MM.1S (cell line): ENCODE measurements around the gene MAST3.

Experiments
- DNase-seq: peaks from one replicate; pipeline ENCODE4 v3.0.0-alpha.2; 2015
- H2AFZ ChIP-seq: fragments of 300-600 bp; sonication (generic); 2 replicates; pipeline ENCODE4 v1.6.0; 2016; ENCODE audit warnings: antibody characterized with exemption, low read length
- H3F3A ChIP-seq: fragments of 300-600 bp; sonication (generic); 2 replicates; pipeline ENCODE4 v1.6.1; 2016; ENCODE audit warnings: mild to moderate bottlenecking, antibody characterized with exemption, low read length, moderate library complexity, mixed read lengths; ENCODE audit not compliant: insufficient read depth
- H3K27ac ChIP-seq: fragments of 300-600 bp; sonication (generic); 2 replicates; pipeline ENCODE4 v1.5.1; 2016; ENCODE audit warnings: mild to moderate bottlenecking, low read length
- H3K27me3 ChIP-seq: fragments of 300-600 bp; sonication (generic); replicated peaks from 2 replicates; pipeline ENCODE4 v1.6.0; 2016; ENCODE audit warnings: low read length; ENCODE audit not compliant: insufficient read depth
- H3K36me3 ChIP-seq: fragments of 300-600 bp; sonication (generic); replicated peaks from 2 replicates; pipeline ENCODE4 v1.6.1; 2016; ENCODE audit warnings: mild to moderate bottlenecking, low read length, mixed read lengths; ENCODE audit not compliant: insufficient read depth
- H3K4me1 ChIP-seq: fragments of 300-600 bp; sonication (generic); 2 replicates; pipeline ENCODE4 v1.6.1; 2016; ENCODE audit warnings: low read length, mixed read lengths
- H3K4me2 ChIP-seq: fragments of 300-600 bp; sonication (generic); 2 replicates; pipeline ENCODE4 v1.6.0; 2016; ENCODE audit warnings: low read depth, low read length
- H3K4me3 ChIP-seq: fragments of 300-600 bp; sonication (generic); 2 replicates; pipeline ENCODE4 v1.5.1; 2016; ENCODE audit warnings: low read length, mixed read lengths
- H3K79me2 ChIP-seq: fragments of 300-600 bp; sonication (generic); 2 replicates; pipeline ENCODE4 v1.6.1; 2016; ENCODE audit warnings: mixed run types, low read length, mixed read lengths
- H3K9ac ChIP-seq: fragments of 300-600 bp; sonication (generic); 2 replicates; pipeline ENCODE4 v1.6.1; 2016; ENCODE audit warnings: low read length, mixed read lengths
- H3K9me2 ChIP-seq: fragments of 300-600 bp; sonication (generic); replicated peaks from 2 replicates; pipeline ENCODE4 v1.6.1; 2016; ENCODE audit warnings: mild to moderate bottlenecking, low read length, mixed read lengths; ENCODE audit not compliant: insufficient read depth
- H3K9me3 ChIP-seq: fragments of 300-600 bp; sonication (generic); replicated peaks from 2 replicates; pipeline ENCODE4 v1.6.1; 2016; ENCODE audit warnings: mild to moderate bottlenecking, low read length, mixed read lengths; ENCODE audit not compliant: insufficient read depth
- H4K20me1 ChIP-seq: fragments of 300-600 bp; sonication (generic); 2 replicates; pipeline ENCODE4 v1.6.1; 2016; ENCODE audit warnings: mild to moderate bottlenecking, low read length, moderate library complexity, mixed read lengths; ENCODE audit not compliant: insufficient read depth
- CTCF ChIP-seq: fragments of 300-600 bp; sonication (generic); IDR thresholded peaks from 2 replicates; pipeline ENCODE4 v1.5.1; 2016; ENCODE audit warnings: antibody characterized with exemption, low read length, mixed read lengths
- EZH2 ChIP-seq: fragments of 300-600 bp; sonication (generic); optimal IDR thresholded peaks from 2 replicates; pipeline ENCODE3; 2017; ENCODE audit warnings: low read depth, mild to moderate bottlenecking, antibody characterized with exemption, low read length, mixed read lengths
- EZH2phosphoT487 ChIP-seq: fragments of 300-600 bp; sonication (generic); IDR thresholded peaks from 2 replicates; pipeline ENCODE4 v1.6.1; 2018; ENCODE audit warnings: antibody characterized with exemption, low read length

MAST3 gene

DNA sequence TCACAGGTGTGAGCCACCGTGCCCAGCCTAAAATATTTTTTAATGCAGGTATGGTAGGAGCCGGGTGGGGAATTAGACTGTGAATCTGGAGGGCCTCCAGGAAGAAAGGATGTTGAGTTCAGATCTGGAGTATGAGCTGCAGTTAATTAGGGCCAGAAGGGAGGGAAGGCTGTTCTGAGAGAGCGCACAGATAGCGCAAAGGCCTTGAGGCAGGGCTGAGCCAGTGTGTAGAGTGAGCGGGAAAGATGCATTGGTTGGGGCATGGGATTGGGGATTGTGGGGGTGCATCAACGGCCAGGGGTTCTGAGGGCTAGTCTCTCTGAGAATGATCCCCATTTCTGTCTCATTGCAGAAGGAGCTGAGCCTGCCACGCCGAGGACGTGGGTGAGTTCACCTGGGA lies 9.7 kb downstream of the MAST3 start:
- Histone ChIP-seq H3K79me2 (no peaks in the 10 kb centered on the region), H3K4me2 (no peak overlapping the region), H3F3A (0 out of 2 replicates have a peak, but pooled peaks cover 5% of the 10 kb centered on the region), H3K4me3 (no peak overlapping the region), H3K9ac (no peak overlapping the region), H3K4me1 (0 out of 2 replicates have a peak, but pooled peaks cover 12% of the 10 kb centered on the region), H4K20me1 (no peaks in the 10 kb centered on the region), H3K27ac (no peak overlapping the region), H3K9me2 (no peaks in the 10 kb centered on the region), H3K36me3 (no peaks in the 10 kb centered on the region), H3K27me3 (0 out of 2 replicates have a peak, but pooled peaks cover 8% of the 10 kb centered on the region), H2AFZ (no peak overlapping the region), H3K9me3 (no peaks in the 10 kb centered on the region)
- DNase-seq: no peak
- TF ChIP-seq EZH2 (no peak), CTCF (no peak), EZH2phosphoT487 (no peak)

DNA sequence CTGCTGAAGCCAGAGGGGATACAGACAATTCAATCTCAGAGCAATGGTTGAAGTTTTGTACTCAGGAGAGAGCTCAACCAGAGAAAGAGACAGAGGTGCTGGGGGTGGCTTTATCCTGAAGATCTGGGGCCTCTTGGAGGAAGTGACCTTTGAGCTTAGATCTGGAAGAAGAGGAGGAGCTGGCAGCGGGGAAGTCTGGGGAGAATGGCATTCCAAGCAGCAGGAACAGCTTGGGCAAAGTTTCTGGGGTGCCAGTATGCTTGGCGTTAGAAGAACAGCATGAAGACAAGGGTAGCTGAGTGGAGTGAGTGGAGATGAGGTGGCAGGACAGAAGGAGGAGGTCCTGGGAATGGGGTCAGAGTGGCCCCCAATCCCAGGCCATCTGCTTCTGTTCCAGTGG lies 11.3 kb downstream of the MAST3 start:
- no peak overlapping the region for H3K4me3 ChIP-seq
- TF ChIP-seq CTCF (no peak), EZH2phosphoT487 (no peak), EZH2 (no peak)
- H3K27ac ChIP-seq: no peak overlapping the region

GRCh38 chr19:18109341-18109732 lies 11.8 kb downstream of the MAST3 start:
- H3K4me3 ChIP-seq: peak overlapping the region; percentile 87
- no peaks in the 10 kb centered on the region for H3K9me2 ChIP-seq
- H3K36me3 ChIP-seq: no peaks in the 10 kb centered on the region
- 0 out of 2 replicates have a peak, but pooled peaks cover 12% of the 10 kb centered on the region for H3K4me1 ChIP-seq
- H3K9me3 ChIP-seq: no peaks in the 10 kb centered on the region
- no peak for DNase-seq
- peak overlapping the region; percentile 59; the same call in 1 of the 2 replicates for H3K9ac ChIP-seq
- 0 out of 2 replicates have a peak, but pooled peaks cover 5% of the 10 kb centered on the region for H3F3A ChIP-seq
- H2AFZ ChIP-seq: peak overlapping the region; percentile 96
- TF ChIP-seq EZH2 (no peak), EZH2phosphoT487 (no peak)
- peak overlapping the region; percentile 99; the same call in 1 of the 2 replicates for H3K4me2 ChIP-seq
- no peak overlapping the region for H3K27ac ChIP-seq
- H4K20me1 ChIP-seq: no peaks in the 10 kb centered on the region
- 0 out of 2 replicates have a peak, but pooled peaks cover 8% of the 10 kb centered on the region for H3K27me3 ChIP-seq
- no peaks in the 10 kb centered on the region for H3K79me2 ChIP-seq

More for the DNA sequence above, 11.3 kb downstream of the MAST3 start:
- H3K36me3 ChIP-seq: no peaks in the 10 kb centered on the region
- H3K9me2 ChIP-seq: no peaks in the 10 kb centered on the region
- no peaks in the 10 kb centered on the region for H3K79me2 ChIP-seq
- H3K9me3 ChIP-seq: no peaks in the 10 kb centered on the region
- 0 out of 2 replicates have a peak, but pooled peaks cover 8% of the 10 kb centered on the region for H3K27me3 ChIP-seq
- H3K9ac ChIP-seq: no peak overlapping the region
- no peak for DNase-seq
- H4K20me1 ChIP-seq: no peaks in the 10 kb centered on the region
- no peak overlapping the region for H2AFZ ChIP-seq
- H3K4me2 ChIP-seq: no peak overlapping the region
- H3F3A ChIP-seq: 0 out of 2 replicates have a peak, but pooled peaks cover 5% of the 10 kb centered on the region
- 0 out of 2 replicates have a peak, but pooled peaks cover 12% of the 10 kb centered on the region for H3K4me1 ChIP-seq
